ENCODE measurements around the gene WFDC8.

Gene WFDC8

DNA sequence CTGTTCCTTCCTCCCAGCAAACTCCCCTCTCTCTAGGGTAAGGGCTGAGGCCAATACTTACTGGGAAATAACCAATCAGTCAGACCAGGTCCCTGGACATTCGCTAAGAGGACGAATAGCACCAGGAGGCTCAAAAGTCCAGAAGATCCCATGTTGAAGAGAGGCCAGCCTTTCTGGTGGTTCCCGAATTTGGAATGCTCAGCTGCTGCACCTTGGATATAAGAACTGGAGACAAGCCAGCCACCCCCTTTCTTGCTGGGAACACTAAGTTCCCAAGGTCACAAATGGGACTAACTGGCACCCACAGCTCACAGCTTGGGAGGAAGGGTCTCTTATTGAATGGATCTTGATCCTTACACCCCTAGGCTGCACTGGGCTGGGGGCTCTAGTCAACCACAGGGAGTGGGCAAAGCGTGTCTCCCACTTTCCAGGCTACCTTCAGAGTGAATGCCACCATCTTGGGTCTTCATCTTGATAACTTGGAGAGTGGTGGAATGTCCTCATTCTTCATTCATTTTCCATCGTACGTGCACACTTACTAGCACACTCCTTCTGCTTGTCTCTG is 31.8 kb downstream of the WFDC8 start, which contains the start of gene EPPIN:
Gene EPPIN, minus strand, starts transcription at position 196 of the 565 bp plus-strand sequence. Its CDS starts 44 bp downstream, at position 152.
- no peak for ATAC-seq

DNA sequence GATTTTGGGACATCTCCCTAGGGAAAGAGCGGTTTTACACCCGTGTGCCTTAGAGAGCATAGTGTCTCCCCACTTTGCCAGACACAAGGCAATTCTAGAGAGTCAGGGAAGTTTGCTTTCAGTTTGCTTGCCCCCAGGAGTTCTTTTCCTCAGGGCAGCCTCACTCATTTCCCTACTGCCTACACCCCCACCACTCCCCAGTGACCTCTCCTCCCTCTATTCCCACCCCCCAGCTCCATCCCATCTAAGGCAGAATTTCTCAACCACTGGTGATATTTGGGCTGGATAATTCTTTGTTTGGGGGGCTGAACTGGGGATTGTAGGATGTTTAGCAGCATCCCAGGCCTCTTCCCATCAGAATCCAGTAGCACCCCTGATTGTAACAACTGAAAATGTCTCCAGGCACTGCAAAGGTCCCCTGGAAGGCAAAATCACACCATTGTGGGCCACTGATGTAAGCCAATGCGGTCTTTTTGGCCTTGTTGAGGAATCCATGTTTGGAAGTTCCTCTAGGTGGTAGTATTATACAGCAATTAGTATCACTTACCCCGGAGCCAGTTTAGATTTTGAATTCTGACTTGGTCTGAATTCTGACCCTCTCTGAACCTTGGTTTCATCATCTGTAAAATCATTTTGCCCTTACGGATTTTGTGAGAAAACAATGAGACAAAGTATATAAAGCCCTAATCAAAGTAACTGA is 33.2 kb downstream of the WFDC8 start:
- ATAC-seq: no peak

DNA sequence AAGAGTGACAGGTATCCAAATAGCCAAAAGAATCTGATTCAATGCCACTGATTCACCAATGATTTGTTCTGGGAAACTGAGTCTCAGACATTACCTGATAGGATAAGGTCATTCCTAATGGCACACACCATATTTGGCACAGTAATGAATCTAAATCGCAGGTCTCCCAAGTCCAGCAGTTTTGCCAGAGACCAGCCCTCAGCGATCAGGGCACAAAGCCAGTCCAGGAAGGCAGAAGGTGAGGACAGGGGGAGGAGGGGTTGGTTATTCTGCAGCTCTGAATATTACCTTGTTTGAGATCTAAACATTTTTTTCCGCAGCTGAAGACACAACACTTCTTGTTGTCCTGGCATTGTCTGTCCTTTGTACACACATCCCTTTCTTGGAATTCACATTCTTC is 33.7 kb downstream of the WFDC8 start:
- no peak for ATAC-seq

DNA sequence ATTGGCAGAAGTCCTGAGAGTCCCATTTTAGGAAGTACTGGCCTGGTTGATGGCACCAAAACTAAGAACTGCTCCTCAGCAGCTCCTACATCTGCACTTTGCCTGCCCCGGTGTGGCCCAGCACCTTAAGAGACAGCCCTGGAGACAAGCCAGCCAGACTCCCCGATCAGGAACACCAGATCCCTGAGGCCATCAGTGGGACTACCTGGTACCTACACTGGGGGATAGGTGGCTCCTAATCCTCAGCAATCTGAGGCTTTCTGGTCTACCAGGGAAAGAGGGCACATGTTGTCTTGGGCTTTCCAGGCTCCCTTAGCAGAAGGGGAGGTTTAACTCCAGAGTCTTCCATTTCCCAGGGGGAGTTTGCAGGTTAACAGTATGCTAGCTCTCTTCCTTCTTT is 39.7 kb downstream of the WFDC8 start, which contains the start of gene WFDC6:
Gene WFDC6, minus strand, starts transcription at position 101 of the 400 bp plus-strand sequence. Its CDS starts 75 bp downstream, at position 26.
- ATAC-seq: no peak

DNA sequence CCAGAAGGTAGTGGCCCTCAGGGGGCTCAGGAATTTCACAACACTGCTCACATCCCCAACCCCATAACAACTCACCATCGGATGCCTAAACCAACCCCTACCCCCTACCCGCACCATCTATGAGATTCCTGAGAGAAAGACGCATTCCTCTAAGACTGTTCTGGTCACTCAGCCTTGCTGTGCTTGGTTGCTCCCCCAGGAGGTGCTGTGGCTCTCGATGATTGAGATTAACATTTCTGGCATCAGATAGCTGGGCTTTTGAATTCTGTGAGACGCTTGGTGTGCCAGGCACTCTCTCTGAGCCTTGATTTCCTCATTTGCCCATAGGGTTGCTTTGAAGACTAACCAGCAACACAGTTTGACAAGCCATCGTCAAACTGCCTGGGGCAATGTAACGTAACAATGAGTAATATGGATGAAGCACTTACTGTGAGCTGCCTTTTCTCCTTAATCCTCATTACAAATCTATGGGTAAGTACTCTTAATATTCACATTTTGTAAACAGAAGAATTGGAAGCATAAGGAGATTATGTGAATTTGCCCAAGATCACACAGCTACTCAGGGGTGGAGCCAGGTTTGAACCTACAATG is 40.8 kb downstream of the WFDC8 start:
- ATAC-seq: no peak

DNA sequence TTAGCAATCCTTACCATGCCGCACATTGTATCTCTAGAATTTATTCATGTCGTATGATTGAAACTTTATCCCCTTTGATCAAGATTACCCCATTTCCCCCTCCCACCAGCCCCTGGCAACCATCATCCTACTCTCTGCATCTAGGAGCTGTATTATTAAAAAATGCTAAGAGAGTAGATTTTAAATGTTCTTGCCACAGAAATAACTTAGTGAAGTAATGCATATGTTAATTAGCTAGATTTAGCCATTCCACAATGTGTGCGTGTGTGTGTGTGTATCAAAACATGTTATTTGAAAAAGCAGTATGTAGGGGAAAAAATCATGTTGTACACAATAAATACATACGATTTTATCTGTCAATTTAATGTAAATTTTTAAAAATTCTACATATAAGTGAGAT is 51.8 kb downstream of the WFDC8 start:
- no peak for ATAC-seq

DNA sequence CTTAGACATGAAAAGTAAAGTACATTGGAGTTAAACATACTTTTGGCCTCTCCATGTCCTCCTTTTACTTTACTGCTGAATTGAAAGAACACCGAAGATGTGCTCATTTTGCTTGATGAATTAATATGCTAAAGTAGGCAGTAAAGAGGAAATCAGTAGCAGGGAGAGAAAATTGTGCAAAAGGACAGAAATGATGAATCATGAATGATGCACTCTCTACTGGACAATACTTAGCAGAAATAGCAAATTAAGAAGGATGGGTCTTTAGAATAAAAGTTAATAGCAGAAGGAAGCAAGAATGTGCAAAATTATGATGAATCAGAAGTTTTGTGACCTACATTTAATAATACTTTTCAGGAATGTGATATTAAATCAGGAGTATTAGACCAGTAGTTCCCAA is 55.3 kb downstream of the WFDC8 start:
- no peak for ATAC-seq

DNA sequence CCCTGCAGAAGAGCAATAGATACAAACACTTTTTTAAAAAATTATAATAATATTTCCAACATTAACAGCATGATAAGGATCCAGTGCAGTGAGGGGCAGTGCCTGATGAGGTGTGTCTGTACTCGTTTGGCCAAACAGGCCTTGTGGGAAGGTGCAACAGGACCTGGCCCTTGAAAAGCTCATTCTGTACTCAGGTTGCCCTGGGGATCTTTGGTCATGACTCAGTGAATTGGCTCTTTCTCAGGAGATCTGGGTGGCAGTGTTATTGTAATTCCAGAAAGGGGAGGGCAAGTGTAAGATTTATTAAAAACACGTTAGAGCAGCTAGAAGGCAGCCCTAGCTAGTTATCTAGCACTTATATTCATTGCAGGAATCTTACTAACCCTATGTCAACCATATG is 60.8 kb downstream of the WFDC8 start:
- no peak for ATAC-seq

DNA sequence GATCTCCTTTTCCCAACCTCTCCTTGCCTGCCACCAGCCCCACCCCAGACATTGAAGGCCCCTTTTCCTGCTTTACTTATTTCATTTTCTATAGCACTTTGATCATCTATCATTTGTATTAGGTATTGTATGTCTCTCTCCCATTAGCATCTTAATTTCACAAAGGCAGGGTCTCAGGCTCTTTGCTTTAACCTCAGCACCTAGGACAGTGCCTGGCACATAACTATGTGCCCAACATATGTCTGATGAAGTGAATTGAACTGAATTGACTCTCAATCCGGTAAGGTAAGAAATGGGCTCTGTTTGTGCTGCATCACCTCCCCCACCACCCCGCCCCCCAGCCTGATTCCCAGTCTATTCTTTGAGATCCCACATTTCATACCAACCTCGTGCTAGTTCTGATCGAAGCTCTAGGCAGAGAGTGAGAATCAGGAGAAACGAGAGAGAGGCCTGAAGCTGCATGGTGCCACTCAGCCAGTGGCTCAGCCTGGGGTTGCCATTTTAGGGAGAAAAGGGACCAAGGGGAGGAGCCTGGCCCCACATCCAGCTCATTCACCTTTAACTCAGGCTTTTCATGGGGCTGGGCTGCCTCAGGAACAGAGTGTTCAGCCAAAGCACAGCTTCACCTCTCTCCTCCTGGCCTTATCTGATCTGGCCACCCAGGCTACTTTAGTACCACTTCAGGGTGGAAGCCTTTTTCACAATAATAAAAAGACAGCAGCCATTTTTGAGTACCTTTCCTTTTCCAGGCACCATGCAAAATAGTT is 63.8 kb downstream of the WFDC8 start, which contains the start of gene SPINT3:
Gene SPINT3, minus strand, starts transcription at position 476 of the 767 bp plus-strand sequence. Its CDS starts 14 bp downstream, at position 462.
- no peak for ATAC-seq

DNA sequence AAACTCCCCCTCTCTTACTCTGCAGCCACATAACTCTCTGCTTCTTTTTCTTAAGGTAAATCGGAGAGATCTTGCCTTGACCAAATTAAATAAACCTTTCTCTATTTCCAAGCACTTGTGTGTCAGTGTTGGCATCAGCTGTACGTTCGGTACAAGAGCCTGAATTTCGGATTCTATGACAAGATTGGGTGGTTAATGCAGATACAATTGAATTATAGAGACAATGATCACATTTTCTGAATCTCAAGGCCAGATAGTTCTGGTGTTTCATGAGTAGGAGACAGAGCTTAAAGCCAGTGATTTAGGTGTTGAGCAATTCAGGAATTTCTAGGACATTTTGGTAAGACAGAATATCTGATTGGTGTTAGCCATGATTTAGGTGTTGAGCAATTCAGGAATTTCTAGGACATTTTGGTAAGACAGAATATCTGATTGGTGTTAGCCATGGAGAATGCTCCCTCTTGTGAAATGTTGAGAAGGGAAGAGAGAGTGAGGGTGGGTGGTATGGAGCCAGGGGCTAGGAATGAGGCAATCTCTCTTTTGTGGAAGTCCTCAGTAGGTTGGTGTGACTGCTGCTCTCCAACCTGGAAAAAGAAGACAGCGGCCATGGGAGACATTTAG is 68.7 kb downstream of the WFDC8 start:
- ATAC-seq: no peak

DNA sequence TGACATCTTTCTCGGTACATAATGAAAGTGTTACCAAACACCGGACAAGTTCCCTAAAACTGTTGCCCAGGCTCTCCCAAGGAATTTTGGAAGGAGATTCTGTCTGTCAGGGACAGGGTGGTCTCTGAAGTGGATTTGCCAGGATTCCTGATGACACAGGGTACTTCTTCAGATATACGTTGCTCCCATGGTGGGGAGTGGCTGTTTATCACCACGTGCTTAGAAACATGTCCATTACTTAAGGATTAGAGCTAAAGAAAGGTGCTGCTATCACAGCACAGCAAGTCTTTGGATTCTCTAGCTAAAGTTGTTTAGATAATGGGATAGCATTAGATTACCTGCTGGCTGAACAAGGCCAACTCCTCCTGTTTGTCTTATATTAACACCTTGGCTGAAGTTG is 70.0 kb downstream of the WFDC8 start:
- no peak for ATAC-seq

DNA sequence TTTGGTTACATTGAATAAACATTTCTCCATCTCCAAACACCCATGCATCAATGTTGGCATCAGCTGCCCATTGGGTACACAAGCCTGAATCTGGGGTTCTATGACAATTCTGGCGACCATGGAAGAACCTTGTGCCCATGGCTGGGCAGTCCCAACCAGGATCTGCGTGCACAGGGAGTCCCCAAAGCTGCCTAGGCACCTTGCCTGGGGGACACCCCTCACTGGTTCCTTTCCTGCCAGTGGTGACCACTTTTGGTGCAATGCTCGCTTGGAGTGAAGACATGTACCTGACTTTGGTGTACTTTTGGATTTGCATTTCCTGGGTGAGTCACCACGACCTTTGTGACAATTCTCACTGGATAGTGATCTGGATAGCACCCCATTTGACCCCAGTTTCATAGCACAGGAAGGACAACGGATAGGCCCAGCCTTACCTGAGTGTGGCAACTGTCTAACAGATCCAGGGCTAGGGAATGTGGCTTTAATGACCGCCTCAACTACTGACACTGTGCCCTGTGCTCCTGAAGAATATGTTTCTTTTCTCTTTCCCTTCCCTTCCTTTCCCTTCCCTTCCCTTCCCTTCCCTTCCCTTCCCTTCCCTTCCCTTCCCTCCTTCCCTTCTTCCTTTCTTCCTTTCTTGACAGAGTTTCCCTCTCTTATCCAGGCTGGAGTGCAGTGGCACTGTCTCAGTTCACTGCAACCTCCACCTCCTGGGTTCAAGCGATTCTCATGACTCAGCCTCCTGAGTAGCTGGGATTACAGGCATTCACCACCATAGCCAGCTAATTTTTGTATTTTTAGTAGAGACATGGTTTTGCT is 70.8 kb downstream of the WFDC8 start:
- no peak for ATAC-seq

DNA sequence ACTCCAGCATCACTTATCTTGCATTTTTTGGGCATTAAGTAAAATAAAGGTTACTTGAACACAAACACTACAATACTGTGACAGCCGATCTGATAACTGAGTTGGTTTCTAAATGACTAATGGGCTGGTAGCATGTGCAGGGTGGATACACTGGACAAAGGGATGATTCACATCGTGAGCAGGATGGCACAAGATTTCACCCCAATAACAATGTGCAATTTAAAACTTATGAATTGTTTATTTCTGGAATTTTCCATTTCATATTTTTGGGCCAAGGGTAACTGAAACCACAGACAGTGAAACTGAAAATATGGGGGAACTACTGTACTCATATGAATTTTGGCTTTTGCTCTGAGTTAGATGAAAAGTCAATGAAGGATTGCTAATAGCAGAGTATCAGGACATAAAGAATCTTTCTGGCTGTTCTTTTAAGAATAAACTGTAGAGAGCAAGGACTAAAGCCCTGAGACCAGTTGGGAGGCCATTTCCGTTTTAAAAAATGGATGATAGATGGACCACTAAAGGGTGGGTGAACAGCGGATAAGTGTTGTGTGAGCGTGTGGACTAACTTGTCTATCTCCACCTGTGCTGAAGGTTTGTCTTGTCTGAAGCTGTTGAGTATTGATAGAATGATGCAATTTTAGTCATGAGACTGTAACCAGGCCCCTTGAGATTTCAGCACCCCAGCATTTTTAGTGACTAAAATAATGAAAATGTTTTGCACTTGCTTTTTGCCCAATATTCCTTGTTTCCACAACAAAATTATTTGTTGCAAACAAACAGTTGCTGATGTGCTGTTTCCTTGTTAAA is 71.9 kb downstream of the WFDC8 start:
- ATAC-seq: no peak

DNA sequence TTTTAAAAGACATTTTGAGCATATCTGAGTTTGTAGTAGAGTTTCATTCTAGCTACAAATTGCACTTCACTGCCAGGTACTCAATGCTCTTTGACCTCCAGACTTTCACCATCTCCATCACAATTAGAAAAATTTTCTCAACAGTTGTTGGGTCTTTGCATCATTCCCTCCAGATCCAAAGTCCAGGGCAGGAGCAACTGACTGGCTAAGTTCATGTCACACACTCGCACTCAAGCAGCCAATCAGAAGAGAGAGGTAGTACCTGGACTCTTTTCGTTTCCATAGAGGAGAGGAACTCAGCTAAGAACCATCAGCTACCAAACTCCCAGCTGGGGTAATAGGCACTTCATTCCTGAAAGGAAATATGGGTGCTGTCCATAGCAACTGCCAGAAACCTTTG is 72.7 kb downstream of the WFDC8 start:
- ATAC-seq: no peak

DNA sequence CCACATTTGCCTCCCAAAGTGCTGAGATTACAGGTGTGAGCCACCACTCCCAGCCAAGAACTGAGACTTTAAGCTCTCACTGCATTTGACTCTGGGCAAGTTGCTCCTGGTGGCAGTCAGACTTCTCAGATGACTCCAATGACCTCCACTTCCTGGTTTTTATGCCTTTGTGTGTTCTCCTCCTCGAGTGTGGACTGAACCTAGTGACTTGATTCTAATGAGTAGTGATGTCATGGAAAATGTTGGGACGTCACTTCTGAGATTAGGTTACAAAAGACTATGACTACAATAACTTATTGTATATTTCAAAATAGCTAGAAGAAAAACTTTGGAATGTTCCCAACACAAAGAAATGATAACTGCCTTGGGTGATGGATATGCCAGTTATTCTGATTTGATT is 75.7 kb downstream of the WFDC8 start:
- no peak for ATAC-seq

DNA sequence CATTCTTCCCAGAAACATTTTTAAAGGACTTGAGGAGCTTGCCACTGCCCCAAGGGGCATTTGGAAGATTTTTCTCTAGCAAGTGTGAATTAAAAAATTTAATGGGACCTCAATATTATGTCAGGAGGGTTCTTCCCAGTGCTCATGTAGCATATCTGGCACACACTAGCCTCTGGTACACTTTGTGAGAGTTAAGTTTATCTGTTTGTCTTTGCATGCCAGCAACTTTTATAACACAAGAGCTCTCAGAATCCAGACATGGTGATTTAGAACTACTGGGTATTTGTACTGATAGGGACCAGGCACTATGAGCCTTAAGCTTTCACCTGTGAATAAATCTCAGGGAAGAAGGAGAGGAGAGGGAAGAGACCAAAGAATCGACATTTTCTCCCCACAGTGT is 76.5 kb downstream of the WFDC8 start:
- ATAC-seq: no peak
